Skeletal muscle tissue (tissue), 4 donors: Measurements from ENCODE around the gene IL6R. TPM values are rescaled to one million over a fixed set of nuclear protein-coding genes. Genes with fewer than 3 reads are reported as not detected.

Experiments used
- H3K27ac ChIP-seq: one replicate; pipeline ENCODE4 v1.7.0; 2013; ENCODE audit warnings: mild to moderate bottlenecking, low read depth, low read length, inconsistent platforms
- H3K27me3 ChIP-seq, 3 donors: one replicate each; pipeline ENCODE4 v1.7.0; 2013; ENCODE audit warnings: low read length in 3 of 3; ENCODE audit not compliant: control insufficient read depth in 3 of 3, insufficient read depth in 3 of 3
- H3K36me3 ChIP-seq, 3 donors: one replicate each; pipeline ENCODE4 v1.7.0; 2013; ENCODE audit warnings: low read length in 3 of 3; ENCODE audit not compliant: control insufficient read depth in 3 of 3, insufficient read depth in 3 of 3
- H3K4me1 ChIP-seq, 3 donors: one replicate each; pipeline ENCODE4 v1.7.0; 2013; ENCODE audit warnings: low read length in 3 of 3, mild to moderate bottlenecking in 3 of 3; ENCODE audit not compliant: control insufficient read depth in 3 of 3, insufficient read depth in 3 of 3
- H3K4me3 ChIP-seq, 3 donors: one replicate each; pipeline ENCODE4 v1.7.0; 2013; ENCODE audit warnings: low read length in 3 of 3
- H3K9ac ChIP-seq, 3 donors: one replicate each; pipeline ENCODE4 v1.7.0; 2013; ENCODE audit warnings: low read length in 3 of 3, mild to moderate bottlenecking in 3 of 3, moderate library complexity in 2 of 3, low read depth in 1 of 3
- H3K9me3 ChIP-seq, 3 donors: one replicate each; pipeline ENCODE4 v1.7.0; 2013; ENCODE audit warnings: low read length in 3 of 3; ENCODE audit not compliant: control insufficient read depth in 3 of 3
- total RNA-seq: library from RNA; depleted of rRNA; stranded (reverse); fragments of >200 nt; gene quantifications from one replicate; pipeline ENCODE4 v1.2.3, GENCODE V29; 2014
- donor health status: Osteomylitis.

Gene IL6R
- total RNA-seq, 1 donor from 2014 or later = 5.2 TPM

DNA sequence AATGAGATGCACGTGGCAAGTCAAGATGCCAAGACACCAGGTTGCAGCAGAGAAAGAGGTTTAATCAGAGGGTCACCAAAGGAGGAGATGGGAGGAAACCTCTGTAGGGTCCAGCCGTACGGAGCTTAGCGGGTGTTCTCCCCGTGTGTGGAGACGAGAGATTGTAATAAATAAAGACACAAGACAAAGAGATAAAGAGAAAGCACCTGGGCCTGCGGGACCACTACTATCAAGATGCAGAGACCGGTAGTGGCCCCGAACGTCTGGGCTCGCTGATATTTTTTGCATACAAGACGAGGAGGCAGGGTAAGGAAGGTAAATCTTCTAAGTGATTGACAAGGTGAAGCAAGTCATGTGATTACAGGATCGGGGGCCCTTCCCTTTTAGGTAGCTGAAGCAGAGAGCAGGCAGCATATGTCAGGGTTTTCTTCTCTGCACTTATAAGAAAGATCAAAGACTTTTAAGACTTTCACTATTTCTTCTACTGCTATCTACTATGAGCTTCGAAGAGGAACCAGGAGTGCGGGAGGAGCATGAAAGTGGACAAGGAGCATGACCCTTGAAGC lies 55.6 kb downstream of the IL6R start:
- Histone ChIP-seq H3K9me3 (no peaks in the 10 kb centered on the region), H3K36me3 (peaks cover 20 to 37% (median 29%) of the 10 kb centered on the region in 3 donors), H3K27ac (no peak overlapping the region), H3K27me3 (no peaks in the 10 kb centered on the region), H3K4me1 (peaks cover 0 to 7% (median 5%) of the 10 kb centered on the region in 3 donors), H3K9ac (no peak overlapping the region), H3K4me3 (no peak overlapping the region)

DNA sequence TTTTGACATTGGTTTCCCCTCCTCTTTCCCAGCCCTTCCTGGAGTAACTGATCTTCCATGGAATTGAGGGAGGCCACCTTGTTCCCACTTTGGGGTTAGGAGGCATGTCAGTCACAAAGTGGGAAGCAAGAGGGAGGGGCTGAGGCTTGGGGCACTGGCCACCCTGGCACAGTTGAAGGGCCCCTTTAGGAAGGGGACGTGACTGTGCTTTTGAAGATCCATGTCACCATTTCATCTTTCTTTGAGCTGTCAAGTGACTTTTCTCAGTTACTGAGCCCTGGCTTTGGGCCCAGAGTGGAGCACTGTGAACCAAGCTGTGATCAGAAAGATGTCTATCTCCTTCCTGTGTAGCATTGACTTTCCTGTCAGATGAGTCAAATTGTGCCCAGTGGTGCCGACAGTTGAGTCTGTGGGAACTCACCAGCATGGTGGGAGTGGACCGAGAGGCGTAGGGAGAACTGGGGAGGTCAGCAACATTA lies 58.4 kb downstream of the IL6R start:
- Histone ChIP-seq H3K27me3 (no peaks in the 10 kb centered on the region), H3K27ac (peak overlapping the region; percentile 55), H3K36me3 (peaks cover 14 to 42% (median 21%) of the 10 kb centered on the region in 3 donors), H3K4me3 (no peak overlapping the region), H3K4me1 (peaks cover 0 to 12% (median 8%) of the 10 kb centered on the region in 3 donors), H3K9ac (no peak overlapping the region), H3K9me3 (no peaks in the 10 kb centered on the region)

DNA sequence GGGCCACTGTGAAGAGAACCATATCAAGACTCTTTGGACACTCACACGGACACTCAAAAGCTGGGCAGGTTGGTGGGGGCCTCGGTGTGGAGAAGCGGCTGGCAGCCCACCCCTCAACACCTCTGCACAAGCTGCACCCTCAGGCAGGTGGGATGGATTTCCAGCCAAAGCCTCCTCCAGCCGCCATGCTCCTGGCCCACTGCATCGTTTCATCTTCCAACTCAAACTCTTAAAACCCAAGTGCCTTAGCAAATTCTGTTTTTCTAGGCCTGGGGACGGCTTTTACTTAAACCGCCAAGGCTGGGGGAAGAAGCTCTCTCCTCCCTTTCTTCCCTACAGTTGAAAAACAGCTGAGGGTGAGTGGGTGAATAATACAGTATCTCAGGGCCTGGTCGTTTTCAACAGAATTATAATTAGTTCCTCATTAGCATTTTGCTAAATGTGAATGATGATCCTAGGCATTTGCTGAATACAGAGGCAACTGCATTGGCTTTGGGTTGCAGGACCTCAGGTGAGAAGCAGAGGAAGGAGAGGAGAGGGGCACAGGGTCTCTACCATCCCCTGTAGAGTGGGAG lies 60.6 kb downstream of the IL6R start:
- no peaks in the 10 kb centered on the region for H3K9me3 ChIP-seq
- no peak overlapping the region for H3K4me3 ChIP-seq
- peaks cover 8 to 40% (median 18%) of the 10 kb centered on the region in 3 donors for H3K36me3 ChIP-seq
- H3K27me3 ChIP-seq = no peaks in the 10 kb centered on the region
- H3K9ac ChIP-seq = no peak overlapping the region
- H3K27ac ChIP-seq = peak overlapping the region; percentile 54
- peaks cover 0 to 15% (median 8%) of the 10 kb centered on the region in 3 donors for H3K4me1 ChIP-seq

DNA sequence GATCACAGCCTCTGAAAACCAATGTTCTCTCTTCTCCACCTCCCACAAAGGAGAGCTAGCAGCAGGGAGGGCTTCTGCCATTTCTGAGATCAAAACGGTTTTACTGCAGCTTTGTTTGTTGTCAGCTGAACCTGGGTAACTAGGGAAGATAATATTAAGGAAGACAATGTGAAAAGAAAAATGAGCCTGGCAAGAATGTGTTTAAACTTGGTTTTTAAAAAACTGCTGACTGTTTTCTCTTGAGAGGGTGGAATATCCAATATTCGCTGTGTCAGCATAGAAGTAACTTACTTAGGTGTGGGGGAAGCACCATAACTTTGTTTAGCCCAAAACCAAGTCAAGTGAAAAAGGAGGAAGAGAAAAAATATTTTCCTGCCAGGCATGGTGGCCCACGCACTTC lies 61.1 kb downstream of the IL6R start:
- no peaks in the 10 kb centered on the region for H3K27me3 ChIP-seq
- H3K9me3 ChIP-seq = no peaks in the 10 kb centered on the region
- peak overlapping the region; percentile 54 for H3K27ac ChIP-seq
- no peak overlapping the region for H3K4me3 ChIP-seq
- H3K9ac ChIP-seq = no peak overlapping the region
- H3K36me3 ChIP-seq = peaks cover 4 to 36% (median 18%) of the 10 kb centered on the region in 3 donors
- peaks cover 0 to 15% (median 8%) of the 10 kb centered on the region in 3 donors for H3K4me1 ChIP-seq

DNA sequence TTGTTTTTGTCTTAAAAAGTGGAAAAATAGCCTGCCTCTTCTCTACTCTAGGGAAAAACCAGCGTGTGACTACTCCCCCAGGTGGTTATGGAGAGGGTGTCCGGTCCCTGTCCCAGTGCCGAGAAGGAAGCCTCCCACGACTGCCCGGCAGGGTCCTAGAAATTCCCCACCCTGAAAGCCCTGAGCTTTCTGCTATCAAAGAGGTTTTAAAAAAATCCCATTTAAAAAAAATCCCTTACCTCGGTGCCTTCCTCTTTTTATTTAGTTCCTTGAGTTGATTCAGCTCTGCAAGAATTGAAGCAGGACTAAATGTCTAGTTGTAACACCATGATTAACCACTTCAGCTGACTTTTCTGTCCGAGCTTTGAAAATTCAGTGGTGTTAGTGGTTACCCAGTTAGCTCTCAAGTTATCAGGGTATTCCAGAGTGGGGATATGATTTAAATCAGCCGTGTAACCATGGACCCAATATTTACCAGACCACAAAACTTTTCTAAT lies 61.8 kb downstream of the IL6R start:
- H3K9ac ChIP-seq = no peak overlapping the region
- no peaks in the 10 kb centered on the region for H3K27me3 ChIP-seq
- peaks cover 4 to 36% (median 16%) of the 10 kb centered on the region in 3 donors for H3K36me3 ChIP-seq
- no peak overlapping the region for H3K27ac ChIP-seq
- H3K4me1 ChIP-seq = peaks cover 0 to 15% (median 8%) of the 10 kb centered on the region in 3 donors
- H3K4me3 ChIP-seq = no peak overlapping the region
- H3K9me3 ChIP-seq = no peaks in the 10 kb centered on the region

DNA sequence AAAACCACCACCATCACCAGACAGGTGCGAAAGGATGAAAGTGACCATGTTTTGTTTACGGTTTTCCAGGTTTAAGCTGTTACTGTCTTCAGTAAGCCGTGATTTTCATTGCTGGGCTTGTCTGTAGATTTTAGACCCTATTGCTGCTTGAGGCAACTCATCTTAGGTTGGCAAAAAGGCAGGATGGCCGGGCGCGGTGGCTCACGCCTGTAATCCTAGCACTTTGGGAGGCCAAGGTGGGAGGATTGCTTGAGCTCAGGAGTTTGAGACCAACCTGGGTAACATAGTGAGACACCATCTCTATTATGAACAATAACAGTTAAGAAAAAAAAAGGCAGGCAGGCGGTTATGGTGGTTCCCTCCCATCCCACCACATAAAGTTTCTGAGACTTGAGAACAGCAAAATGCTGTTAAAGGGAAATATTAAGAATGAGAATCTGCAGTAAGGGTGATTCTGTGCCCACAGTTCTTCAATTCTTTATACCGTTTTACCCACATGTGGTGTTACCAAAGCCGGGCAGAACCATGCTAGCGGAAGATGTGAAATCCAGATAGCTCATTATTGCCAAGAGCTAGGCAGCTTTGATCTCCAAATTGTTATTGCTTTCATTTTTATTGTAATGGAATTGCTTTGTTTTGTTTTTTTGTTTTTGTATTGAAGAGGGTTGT lies 62.4 kb downstream of the IL6R start:
- Histone ChIP-seq H3K4me3 (no peak overlapping the region), H3K9ac (no peak overlapping the region), H3K27ac (no peak overlapping the region), H3K9me3 (no peaks in the 10 kb centered on the region), H3K4me1 (peaks cover 0 to 15% (median 8%) of the 10 kb centered on the region in 3 donors), H3K36me3 (peaks cover 7 to 36% (median 16%) of the 10 kb centered on the region in 3 donors), H3K27me3 (no peaks in the 10 kb centered on the region)

DNA sequence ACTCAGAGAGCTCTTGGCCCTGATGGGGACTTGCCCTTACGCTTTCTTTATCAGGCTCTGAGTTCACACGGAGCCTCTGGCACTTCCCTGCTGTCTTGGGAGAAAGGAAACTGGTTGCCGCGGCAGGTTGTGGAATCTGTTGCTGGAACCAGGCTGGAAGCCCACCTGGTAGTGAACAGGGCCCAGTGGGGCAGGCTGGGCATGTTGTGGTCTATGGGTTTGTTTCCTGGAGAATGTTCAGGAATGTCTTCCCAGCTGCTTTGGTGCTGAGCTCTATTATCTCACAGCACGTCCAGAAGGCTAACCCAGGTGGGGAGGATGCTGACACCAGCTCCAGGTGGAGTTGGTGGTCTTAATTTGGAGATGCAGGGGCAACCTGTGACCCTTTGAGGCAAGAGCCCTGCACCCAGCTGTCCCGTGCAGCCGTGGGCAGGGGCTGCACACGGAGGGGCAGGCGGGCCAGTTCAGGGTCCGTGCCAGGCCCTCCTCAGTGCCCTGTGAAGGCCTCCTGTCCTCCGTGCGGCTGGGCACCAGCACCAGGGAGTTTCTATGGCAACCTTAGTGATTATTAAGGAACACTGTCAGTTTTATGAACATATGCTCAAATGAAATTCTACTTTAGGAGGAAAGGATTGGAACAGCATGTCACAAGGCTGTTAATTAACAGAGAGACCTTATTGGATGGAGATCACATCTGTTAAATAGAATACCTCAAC lies 63.5 kb downstream of the IL6R start:
- H3K36me3 ChIP-seq = peaks cover 7 to 36% (median 16%) of the 10 kb centered on the region in 3 donors
- peaks cover 0 to 9% (median 4%) of the 10 kb centered on the region in 3 donors for H3K4me1 ChIP-seq
- no peak overlapping the region for H3K9ac ChIP-seq
- no peaks in the 10 kb centered on the region for H3K9me3 ChIP-seq
- H3K27me3 ChIP-seq = no peaks in the 10 kb centered on the region
- no peak overlapping the region for H3K27ac ChIP-seq
- no peak overlapping the region for H3K4me3 ChIP-seq

DNA sequence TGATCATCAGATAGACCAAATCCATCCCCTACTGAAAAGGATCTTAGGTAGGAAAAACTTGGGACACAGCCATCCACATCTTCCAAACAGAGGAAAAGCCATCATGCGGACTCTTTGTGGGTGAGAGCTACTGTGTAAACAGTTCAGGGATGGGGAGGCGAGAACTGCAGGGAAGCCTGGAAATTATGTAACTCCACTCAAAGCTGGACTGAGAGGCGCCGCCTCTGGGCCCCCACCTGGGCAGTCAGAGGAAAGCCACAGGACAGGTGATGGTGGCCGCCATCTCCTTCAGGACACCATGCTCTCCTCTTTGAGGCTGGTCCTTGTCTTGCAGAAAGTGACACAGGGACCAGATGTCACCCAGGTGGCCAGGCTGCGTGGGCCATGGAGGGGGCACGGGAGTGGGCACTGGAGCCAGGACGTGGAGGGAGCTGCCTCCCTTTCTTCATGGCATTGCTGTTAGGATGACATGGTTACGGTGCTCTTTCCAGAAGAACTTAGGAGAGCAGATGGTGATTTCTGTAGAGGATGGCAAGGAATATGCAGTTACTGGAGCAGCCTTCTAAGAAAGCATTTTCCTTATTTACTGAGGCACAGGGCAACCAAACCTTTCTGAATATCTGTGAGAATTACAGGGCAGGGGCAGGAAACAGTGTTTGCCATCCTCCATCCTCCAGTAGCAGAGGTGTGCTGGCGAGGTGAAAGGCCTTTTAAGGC lies 64.9 kb downstream of the IL6R start:
- Histone ChIP-seq H3K4me1 (peaks cover 0 to 8% (median 3%) of the 10 kb centered on the region in 3 donors), H3K4me3 (no peak overlapping the region), H3K9me3 (no peaks in the 10 kb centered on the region), H3K9ac (peak overlapping the region in 1 of 3 donors; percentile 14), H3K27me3 (no peaks in the 10 kb centered on the region), H3K36me3 (peaks cover 7 to 31% (median 12%) of the 10 kb centered on the region in 3 donors), H3K27ac (no peak overlapping the region)

DNA sequence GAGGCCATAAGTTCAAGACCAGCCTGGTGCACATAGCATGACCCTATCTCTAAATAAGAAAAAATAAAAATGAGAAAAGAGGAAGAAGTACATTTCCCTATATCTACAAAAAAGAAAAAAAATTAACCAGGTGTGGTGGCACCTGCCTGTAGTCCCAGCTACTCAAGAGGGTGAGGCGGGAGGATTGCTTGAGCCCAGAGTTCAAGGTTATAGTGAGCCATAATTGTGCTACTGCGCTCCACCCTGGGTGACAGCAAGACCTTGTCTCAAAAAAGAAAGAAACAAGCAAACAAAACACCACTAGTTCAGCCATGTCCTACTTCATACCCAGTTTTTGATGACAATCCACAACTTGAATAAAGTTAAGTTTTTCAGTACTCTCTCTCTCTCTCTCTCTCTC lies 66.2 kb downstream of the IL6R start:
- H3K27ac ChIP-seq = no peak overlapping the region
- no peaks in the 10 kb centered on the region for H3K27me3 ChIP-seq
- peaks cover 2 to 19% (median 3%) of the 10 kb centered on the region in 3 donors for H3K36me3 ChIP-seq

More for the DNA sequence above, 66.2 kb downstream of the IL6R start:
- Histone ChIP-seq H3K4me1 (peaks cover 0 to 5% (median 0%) of the 10 kb centered on the region in 3 donors), H3K9me3 (no peaks in the 10 kb centered on the region), H3K9ac (no peak overlapping the region), H3K4me3 (no peak overlapping the region)
